HEK293T (cell line): Measurements from ENCODE around the gene USB1.

Source experiments
- CTCF ChIA-PET: fragments of 350-600 bp; formaldehyde crosslinking; extraction: SDS; loops from one replicate; lab custom pipeline; 2021; ENCODE audit warnings: antibody characterized with exemption, inconsistent platforms; lab: Yijun Ruan, JAX
- POLR2A ChIA-PET: fragments of 350-600 bp; formaldehyde crosslinking; extraction: SDS; loops from one replicate; lab custom pipeline; 2020; ENCODE audit warnings: antibody characterized with exemption, inconsistent platforms; lab: Yijun Ruan, JAX
- DNase-seq: peaks from one replicate; pipeline ENCODE4 v3.0.0; 2012; ENCODE audit warnings: mixed read lengths; ENCODE audit errors: extremely low spot score
- ARNT ChIP-seq: fragments of 450-650 bp; IDR thresholded peaks from 2 replicates; pipeline ENCODE4 v1.6.1; 2017; ENCODE audit warnings: mild to moderate bottlenecking
- BHLHE40 ChIP-seq: fragments of 450-650 bp; IDR thresholded peaks from 2 replicates; pipeline ENCODE4 v1.6.1; 2016; ENCODE audit warnings: mild to moderate bottlenecking, moderate library complexity, borderline replicate concordance
- CTBP1 ChIP-seq: fragments of 450-650 bp; IDR thresholded peaks from 2 replicates; pipeline ENCODE4 v1.6.1; 2016; ENCODE audit warnings: borderline replicate concordance
- ELF4 ChIP-seq: fragments of 450-650 bp; IDR thresholded peaks from 2 replicates; pipeline ENCODE4 v1.6.1; 2017; ENCODE audit warnings: antibody characterized with exemption
- FOXA1 ChIP-seq: fragments of 450-650 bp; IDR thresholded peaks from 2 replicates; pipeline ENCODE4 v1.6.1; 2016; ENCODE audit warnings: mild to moderate bottlenecking
- FOXK2 ChIP-seq: fragments of 450-650 bp; IDR thresholded peaks from 2 replicates; pipeline ENCODE4 v1.6.1; 2016; ENCODE audit warnings: mild to moderate bottlenecking
- FOXM1 ChIP-seq: fragments of 450-650 bp; IDR thresholded peaks from 2 replicates; pipeline ENCODE4 v1.6.1; 2017; ENCODE audit warnings: mild to moderate bottlenecking, borderline replicate concordance
- HDGF ChIP-seq: fragments of 450-650 bp; IDR thresholded peaks from 2 replicates; pipeline ENCODE4 v1.6.1; 2017; ENCODE audit warnings: antibody characterized with exemption, borderline replicate concordance
- L3MBTL2 ChIP-seq: fragments of 450-650 bp; conservative IDR thresholded peaks from 2 replicates; pipeline ENCODE4 v1.6.1; 2016; ENCODE audit warnings: mild to moderate bottlenecking
- LEF1 ChIP-seq: fragments of 450-650 bp; IDR thresholded peaks from 2 replicates; pipeline ENCODE4 v1.6.1; 2017; ENCODE audit warnings: mild to moderate bottlenecking, borderline replicate concordance
- NFRKB ChIP-seq: fragments of 450-650 bp; IDR thresholded peaks from 2 replicates; pipeline ENCODE4 v1.6.1; 2016; ENCODE audit warnings: mild to moderate bottlenecking, moderate library complexity
- PKNOX1 ChIP-seq: fragments of 450-650 bp; IDR thresholded peaks from 2 replicates; pipeline ENCODE4 v1.6.1; 2016
- SP1 ChIP-seq: fragments of 450-650 bp; IDR thresholded peaks from 2 replicates; pipeline ENCODE4 v1.6.1; 2017
- SUZ12 ChIP-seq: fragments of 450-650 bp; IDR thresholded peaks from 2 replicates; pipeline ENCODE4 v1.6.1; 2016; ENCODE audit warnings: mild to moderate bottlenecking
- TARDBP ChIP-seq: fragments of 450-650 bp; IDR thresholded peaks from 2 replicates; pipeline ENCODE4 v1.6.1; 2016
- ZNF384 ChIP-seq: fragments of 450-650 bp; IDR thresholded peaks from 2 replicates; pipeline ENCODE4 v1.6.1; 2016

Gene USB1

GRCh38 chr16:58009856-58010416, 8.7 kb downstream of the USB1 start:
- TF ChIP-seq ZNF384 (no peak), LEF1 (no peak), PKNOX1 (no peak), HDGF (no peak), SUZ12 (no peak), L3MBTL2 (no peak)
- CTCF ChIA-PET: no interaction called here
- POLR2A ChIA-PET: interaction anchor here (1.1 kb wide), 1 partner anchor 120 kb away, joined by 5 read pairs; the partner anchor contains the start of gene CFAP20
- DNase-seq: no peak

- TF ChIP-seq TARDBP (no peak), FOXM1 (no peak), HDGF (no peak), FOXA1 (no peak), ELF4 (no peak), NFRKB (no peak), ZNF384 (no peak), PKNOX1 (no peak), LEF1 (no peak), CTBP1 (no peak), FOXK2 (no peak), L3MBTL2 (no peak), BHLHE40 (no peak), SUZ12 (no peak), ARNT (no peak), SP1 (no peak)
- CTCF ChIA-PET: no interaction called here
- no peak for DNase-seq
- POLR2A ChIA-PET: interaction anchor here (1.1 kb wide), 1 partner anchor 119 kb away, joined by 5 read pairs; the partner anchor contains the start of gene CFAP20
These were observed 9.7 kb downstream of the USB1 start for GRCh38 chr16:58010886-58011285.

GRCh38 chr16:58011652-58012051, 10.4 kb downstream of the USB1 start:
- TF ChIP-seq SP1: no peak
- no peak for TF ChIP-seq FOXM1
- no peak for TF ChIP-seq FOXK2
- no peak for TF ChIP-seq LEF1
- DNase-seq: no peak
- POLR2A ChIA-PET: no interaction called here
- CTCF ChIA-PET: no interaction called here

GRCh38 chr16:58012481-58012880, 11.3 kb downstream of the USB1 start:
- DNase-seq: no peak
- CTCF ChIA-PET: no interaction called here
- POLR2A ChIA-PET: no interaction called here
- no peak for TF ChIP-seq ARNT
- no peak for TF ChIP-seq L3MBTL2
- no peak for TF ChIP-seq FOXK2
- TF ChIP-seq PKNOX1: no peak
- TF ChIP-seq SUZ12: no peak
- TF ChIP-seq SP1: no peak

- TF ChIP-seq BHLHE40 (no peak), ELF4 (no peak), CTBP1 (no peak), SUZ12 (no peak), FOXA1 (no peak), HDGF (no peak), L3MBTL2 (no peak), PKNOX1 (no peak)
- POLR2A ChIA-PET: no interaction called here
- CTCF ChIA-PET: interaction anchor here (0.8 kb wide), 1 partner anchor 108 kb away, joined by 3 read pairs; no protein-coding TSS in a partner anchor
These were observed 12.2 kb downstream of the USB1 start for GRCh38 chr16:58013201-58013956.

GRCh38 chr16:58016840-58017446, 15.7 kb downstream of the USB1 start:
- ChIA-PET CTCF (no interaction called here), POLR2A (no interaction called here)
- no peak for DNase-seq
- TF ChIP-seq HDGF (no peak), ARNT (no peak), SUZ12 (no peak), LEF1 (no peak), FOXM1 (no peak), FOXK2 (no peak), CTBP1 (no peak), SP1 (no peak), ELF4 (no peak), TARDBP (no peak), BHLHE40 (no peak), NFRKB (no peak)

More at GRCh38 chr16:58013201-58013956, 12.2 kb downstream of the USB1 start:
- no peak for DNase-seq
